Stimulated activated CD4-positive, alpha-beta T cell treated with anti-CD3 and anti-CD28 coated beads, Interleukin-4, amount 100 ng/mL, for 24 hours (primary cell): ENCODE data around the gene ME2.
"Not testable (repeated sequence)": the region's sequence is repeated elsewhere in the genome, so short reads cannot be mapped to it uniquely, and the experiment has no call there.

Source experiments
- DNase-seq: peaks from one replicate; pipeline ENCODE4 v3.0.0-alpha.2; 2020

Gene ME2

DNA sequence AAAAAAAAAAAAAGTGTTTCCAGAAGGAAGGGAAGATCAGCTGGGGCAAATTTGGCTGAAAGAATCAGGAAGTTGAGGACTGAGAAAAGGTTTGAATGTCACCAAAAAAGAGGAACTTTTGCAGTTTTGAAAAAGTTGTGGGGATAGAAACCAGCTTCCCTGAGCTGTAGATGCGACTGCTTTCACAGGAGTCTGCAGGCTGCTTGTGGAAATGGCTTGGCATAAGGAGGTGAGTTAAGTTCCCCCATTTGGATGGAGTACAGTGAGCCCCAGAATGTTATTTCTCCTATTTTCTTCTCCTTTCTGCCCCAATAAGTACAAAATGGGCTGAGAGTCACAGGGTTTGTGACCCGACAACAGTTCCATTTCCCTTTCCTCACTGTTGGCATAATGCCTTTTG is 16.5 kb upstream of the ME2 start:
- DNase-seq, result no peak

DNA sequence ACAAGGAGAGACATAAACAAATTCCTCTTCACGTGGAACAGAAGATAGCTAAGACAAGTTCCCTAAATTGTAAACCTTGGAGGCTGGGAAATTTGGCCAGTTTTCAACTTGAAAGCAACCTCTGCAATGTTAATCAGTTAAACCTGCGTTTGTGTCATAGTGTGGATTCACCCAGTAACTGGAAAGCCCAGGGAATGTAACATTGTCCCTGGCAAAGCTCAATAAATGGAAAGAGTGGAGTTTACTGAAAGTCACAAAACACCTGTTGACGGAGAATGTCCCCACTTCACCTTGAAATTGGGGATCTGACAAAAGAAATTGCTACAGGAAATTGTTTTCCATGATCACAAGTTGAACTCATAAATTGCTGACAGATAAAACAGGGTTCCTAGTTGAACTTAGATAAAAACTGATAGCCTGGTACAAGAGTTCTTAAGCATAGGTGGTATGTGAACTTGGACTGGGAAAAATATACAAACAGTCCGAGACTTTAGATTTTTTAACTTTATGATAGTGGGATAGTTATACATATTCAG is 15.0 kb upstream of the ME2 start:
- DNase-seq, result no peak

DNA sequence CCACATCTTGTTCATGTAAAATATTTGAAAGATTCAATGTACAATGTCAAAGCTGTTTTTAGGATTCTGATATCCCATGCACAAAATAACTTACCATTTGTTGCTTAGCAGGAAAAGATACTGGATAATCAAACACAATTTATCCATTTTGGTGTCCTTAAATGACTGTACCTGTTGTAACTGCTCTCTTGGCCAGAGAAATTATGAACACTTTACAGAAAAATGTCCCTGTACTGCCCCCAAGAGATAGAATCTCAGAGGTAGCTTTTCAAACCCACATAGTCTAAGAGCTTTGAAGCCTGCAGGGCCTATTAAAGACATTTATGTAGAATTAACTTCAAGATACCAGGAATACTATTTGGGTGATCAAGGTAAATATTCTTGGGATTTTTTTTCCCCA is 12.2 kb upstream of the ME2 start:
- no peak for DNase-seq

DNA sequence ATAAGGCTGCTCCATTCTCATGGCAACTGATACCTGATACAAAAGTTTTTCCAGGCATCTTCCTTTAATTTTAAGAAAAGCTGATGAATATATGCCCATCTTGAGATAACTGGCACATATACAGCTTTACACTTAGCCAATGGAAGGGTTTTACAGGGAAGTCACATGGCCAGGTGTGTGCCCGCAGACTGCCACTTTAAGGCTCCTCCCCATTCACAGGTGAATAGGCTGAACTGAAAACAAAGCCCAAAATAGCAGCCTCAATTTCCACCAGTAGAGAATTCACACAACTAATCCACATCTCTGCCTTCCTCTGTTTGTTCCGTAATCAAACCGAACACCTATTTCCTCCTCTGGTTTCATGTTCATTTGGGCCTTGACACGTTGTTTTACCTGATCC is 9.8 kb upstream of the ME2 start:
- DNase-seq, result no peak

DNA sequence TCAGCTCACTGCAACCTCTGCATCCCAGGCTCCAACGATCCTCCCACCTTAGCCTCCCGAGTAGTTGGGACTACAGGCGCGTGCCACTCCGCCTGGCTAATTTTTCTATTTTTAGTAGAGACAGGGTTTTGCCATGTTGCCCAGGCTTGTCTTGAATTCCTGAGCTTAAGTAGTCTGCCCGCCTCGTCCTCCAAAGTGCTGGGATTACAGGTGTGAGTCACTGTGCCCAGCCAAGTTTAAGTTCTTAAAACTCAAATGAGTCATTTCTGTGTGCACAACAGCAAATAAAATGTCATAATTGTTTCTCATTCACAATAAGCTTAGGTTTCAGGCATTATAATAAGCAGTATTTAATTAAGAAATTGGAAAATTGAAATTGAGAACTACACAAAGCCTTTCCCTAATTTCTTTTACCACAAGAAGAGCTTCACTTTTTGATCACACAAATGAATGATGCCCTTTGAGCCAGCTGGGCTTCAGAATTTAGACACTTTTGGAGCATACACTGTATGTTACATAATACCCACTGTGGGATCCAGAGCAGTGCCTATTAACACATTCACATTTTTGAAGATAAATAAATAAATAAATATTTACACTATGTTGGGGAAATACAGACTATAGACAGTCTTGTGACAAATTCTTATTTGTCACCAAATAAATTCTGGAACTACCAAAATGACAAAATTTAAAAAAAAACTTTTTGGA is 8.6 kb upstream of the ME2 start:
- no peak for DNase-seq

DNA sequence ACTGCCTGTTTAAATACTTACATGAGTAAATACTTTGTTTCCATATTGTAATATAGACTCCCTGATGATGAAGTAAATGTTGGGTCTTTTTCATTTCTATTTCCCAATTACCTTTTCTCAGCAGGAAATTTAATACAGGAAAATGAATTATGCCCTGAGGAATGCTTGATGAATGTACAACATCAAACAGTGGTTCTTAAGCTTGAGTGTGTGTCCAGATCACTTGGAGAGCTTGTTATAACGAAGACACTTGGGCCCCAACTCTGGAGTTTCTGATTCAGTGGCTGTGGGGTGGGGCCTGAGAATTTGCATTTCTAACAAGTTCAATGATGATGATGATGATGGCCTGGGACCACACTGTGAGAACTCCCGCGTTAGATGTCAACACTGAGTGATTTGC is 7.1 kb upstream of the ME2 start:
- DNase-seq, result no peak

DNA sequence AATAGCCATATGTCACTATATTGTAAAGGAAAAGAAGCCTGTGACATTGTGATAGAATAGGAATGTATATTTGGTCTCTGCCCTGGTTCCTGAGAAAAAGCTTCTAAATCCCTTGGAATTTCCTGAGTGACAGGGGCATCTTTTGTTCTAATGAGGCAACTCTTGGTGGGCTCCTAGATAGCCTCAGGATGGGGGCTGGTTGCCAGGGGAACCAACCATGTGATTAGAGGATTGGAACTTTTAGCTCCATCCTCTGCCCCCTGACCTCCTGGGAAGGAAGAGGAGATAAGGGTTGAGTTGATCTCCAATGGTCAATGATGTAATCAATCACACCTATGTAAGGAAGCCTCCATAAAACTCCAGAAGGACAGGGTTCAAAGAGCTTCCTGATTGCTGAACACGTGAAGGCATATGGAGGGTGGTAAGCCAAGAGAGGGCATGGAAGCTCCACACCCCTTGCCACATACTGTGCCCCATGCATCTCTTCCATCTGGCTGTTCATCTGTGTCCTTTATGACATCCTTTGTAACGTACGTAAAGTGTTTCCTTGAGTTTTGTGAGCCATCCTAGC is 2.9 kb upstream of the ME2 start:
- no peak for DNase-seq

DNA sequence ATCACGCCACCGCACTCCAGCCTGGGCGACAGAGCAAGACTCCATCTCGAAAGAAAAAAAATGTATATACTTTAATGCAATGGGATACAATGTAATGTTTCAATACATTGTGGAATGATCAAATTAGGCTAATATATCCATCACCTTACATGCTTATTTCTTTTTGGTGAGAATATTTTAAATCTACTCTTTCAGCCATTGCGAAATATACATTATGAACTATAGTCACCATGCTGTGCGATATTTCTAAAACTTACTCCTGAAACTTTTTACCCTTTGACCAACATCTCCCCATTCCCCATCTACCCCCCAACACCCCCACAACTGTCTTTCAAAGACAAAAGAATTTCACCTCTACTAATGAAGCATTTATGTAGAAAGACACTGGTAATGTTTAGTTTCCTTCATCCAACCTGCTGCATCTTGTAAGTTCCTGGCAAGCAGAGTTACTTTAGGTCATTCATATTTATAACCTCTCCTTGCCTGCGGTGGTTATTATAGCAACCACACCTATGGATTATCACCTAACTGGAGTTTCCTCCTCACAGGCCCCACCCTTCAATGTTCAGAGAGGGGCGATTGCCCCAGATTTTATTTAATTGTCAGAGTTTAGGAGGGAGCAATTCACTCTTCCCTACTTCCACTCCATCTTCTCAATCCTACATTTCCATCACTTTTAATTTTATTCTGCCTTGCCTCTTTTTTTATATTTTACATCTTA is 1.2 kb upstream of the ME2 start:
- DNase-seq, result no peak

DNA sequence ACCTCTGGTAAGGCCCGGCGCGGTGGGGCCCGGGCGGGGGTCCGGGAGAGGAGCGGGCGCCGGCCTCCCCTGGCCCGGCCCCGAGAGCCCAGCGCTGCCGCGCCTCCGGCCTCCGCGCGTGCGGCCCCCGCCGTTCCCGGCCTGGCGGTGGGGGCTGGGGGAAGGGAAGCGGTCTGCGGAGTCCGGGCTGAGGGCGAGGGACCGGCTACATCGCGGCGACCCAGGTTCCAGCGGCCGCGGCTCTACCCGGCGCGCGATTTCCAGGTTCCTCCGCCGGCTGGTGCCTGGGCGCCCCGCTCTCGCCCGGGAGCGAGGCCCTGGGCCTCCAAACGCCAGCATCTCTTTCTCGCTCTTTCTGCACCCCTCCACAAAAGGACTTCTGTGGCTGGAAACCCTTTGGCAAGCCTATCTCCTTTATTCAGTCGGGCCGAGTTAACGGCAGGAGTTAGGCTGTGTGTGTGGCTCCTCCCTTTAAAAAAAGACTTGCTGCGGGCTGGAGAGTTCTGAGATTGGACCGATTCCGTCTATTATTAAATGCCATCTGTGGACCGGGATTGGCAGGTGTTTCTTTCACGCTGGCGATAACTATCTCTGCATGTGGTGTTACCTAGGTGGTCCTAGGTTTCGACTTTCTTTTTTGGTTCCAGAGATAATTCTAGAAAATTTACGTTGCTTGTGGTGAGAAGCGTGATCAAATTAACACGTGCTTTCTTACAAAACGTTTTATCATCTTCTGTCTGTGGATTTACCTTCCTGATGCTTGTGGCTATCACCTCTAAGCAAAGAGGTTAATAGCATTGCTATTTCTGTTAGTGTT is 592 bp downstream of the ME2 start:
- peak; percentile 45 for DNase-seq

DNA sequence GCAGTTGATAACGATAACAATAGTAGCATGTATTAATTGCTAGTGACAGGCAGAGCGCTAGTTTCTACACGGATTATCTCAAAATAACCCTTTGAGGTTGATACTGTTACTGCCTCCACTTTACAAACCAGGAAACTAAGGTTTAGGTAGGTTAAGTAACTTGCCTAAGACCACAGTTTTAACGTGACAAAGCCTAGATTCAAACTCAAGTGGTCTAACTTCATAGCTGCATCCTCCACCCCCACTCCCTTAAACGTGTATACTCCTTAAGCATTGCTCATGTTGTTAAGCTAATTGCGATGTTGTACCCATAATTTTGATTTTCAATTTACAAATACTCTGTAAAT is 1.2 kb downstream of the ME2 start:
- no peak for DNase-seq

DNA sequence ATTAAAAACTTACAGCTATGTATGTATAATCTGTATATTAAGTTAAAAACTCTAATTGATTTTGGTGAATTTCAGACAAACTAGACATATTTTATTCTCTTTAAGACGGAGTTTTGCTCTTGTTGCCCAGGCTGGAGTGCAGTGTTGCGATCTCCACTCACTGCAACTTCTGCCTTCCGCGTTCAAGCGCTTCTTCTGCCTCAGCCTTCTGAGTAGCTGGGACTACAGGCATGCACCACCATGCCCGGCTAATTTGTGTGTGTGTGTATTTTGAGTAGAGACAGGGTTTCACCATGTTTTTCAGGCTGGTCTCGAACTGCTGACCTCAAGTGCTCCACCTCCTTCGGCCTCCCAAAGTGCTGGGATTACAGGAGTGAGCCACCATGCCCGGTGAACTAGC is 2.0 kb downstream of the ME2 start:
- DNase-seq, result not testable (repeated sequence)

DNA sequence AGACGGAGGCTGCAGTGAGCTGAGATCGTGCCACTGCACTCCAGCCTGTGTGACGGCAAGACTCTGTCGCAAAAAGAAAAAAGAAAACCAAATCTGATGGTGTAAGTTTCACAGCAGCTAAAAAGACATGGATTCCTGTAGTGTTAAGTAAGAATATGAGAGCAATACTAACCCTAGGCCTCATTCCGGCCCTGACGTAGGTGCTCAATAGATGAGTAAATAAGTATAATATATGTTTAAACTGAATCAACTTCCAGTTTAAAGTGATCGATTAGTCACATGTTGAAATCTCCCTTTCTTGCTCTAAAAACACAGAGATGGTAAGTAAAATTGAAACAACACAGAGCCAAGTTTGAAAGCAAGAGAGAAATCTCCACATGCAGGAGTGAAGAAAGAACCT is 8.0 kb downstream of the ME2 start:
- DNase-seq, result no peak

DNA sequence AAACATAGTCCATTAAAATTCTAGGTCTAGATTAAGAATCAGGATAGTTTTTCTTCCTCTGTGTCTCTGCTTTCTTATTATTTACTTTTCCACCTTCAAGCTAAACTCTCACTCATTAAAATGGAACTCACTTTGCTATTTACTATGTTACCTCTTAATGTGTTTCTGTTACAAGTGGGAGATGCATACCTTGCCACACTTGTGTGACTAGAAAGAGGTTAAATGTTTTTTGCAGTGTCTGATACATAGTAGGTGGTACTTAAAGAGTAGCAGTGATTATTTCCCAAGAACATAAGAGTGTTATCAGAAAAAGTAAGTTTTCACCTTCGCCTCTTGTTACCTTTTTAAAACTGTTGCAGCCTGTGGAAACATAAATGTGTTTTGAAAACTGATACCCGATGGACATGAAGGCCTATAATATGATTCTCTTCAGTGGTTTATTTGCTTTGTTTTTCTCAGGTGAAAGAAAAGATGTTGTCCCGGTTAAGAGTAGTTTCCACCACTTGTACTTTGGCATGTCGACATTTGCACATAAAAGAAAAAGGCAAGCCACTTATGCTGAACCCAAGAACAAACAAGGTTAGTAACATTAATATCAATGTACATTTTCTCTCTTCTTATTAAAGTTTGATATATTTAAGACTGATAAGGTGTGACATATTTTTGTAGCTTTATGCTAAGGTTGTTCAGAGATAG is 16.6 kb downstream of the ME2 start:
- DNase-seq, result no peak

DNA sequence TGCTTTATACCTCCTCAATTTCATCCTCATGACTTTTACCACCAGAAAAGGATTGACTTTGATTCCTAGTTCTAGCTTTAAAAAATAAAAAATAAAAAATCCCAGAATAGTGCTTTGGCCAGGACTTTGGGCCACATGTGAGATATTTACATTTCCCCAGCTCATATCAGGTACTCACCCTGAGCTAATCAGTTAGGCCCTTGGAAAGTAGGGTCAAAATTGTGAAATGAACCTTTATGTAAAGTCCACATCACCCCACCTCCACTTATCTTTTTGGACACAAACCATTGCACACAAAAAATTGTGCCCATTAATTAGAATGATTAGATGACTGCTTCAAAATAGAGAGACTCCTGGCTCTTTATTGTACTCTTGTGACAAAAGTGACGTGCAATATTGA is 17.2 kb downstream of the ME2 start:
- DNase-seq, result no peak

DNA sequence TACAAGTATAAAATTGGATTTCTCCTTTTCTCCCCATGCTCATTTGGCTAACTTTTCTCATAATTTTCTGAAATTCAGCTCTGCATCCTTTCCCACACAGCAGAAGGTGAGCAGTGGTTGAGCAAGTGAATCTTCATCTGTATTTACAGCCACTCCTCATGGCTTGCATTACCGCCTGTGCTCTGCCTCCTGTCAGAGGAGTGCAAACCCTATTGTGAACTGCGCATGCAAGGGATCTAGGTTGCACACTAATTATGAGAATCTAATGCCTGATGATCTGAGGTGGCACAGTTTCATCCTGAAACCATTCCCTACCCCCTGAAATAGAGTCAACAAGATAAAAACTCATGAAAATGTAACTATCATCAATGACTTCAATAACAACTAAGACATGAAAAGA is 20.0 kb downstream of the ME2 start:
- DNase-seq, result no peak

DNA sequence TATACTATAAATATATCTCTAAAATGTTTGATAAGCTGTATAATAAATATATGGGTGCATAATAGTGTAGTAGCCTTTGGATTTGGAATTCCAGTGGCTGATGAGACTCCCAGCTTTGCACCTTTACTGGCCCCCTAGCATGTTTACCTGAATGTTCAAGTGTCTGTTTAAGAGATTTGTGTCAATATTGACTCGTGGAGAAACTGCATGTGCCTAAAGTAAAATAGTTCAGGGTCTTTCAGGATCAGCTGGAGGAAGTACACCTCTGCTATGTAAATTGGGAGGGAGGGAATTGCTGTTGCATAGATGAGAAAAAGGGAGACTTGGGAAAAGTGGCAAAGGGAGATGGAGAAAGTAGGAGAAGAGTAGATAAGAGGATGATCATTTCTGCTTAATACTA is 23.9 kb downstream of the ME2 start:
- DNase-seq, result no peak

DNA sequence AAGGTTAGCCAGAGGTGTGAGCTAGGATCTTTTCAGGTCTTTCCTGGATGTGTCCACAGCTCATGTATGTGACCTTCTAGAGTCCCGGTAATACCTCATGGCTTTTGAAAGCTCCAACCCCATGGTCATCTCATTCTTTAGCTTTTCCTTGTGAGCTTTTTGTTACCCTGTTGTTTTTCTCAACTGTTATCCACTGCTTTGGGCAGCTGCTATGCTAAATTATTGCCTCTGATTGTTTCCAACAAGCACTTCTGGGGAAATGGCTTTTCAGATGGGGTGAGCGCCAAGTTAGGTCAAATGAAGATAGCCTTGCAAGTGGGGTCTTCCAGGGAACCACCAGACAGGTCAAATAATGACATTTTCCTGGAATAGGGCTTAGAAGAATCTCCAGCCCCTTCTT is 27.9 kb downstream of the ME2 start:
- no peak for DNase-seq

DNA sequence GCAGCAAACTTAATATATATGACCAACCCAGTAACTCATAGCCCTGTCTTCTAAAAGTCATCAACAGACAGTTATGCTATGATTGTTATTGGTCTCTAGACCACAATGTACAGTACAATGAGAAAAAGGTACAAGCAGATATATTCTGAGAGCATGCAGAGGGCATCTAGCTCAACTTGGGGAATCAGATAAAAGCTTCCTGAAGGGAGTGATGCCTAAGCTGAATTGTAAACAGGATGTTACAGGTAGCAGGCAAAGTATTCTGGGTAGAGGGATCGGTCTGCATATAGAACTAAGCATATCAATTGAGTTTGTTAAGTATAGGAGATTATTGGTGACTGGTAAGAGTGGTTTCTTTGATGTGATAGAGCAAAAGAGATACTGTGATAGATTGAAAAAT is 30.3 kb downstream of the ME2 start:
- DNase-seq, result no peak

DNA sequence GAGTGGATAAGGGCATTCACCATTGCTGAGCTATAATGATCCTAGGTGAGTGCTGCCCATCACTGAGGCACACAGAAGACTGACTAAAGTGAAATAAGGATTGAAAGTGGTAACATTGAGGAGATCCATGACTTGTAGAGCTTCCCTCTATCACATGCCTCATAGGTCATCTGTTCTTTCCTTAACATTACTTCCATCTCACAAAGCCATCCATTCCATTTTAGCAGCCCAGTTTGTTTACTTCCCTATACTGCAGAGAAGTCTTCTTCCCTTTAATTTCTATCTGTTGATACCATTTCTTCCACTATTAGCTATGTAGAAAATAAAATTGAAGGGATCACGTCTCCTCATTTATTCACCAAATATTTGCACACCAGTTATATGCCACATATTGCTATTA is 32.1 kb downstream of the ME2 start:
- no peak for DNase-seq

DNA sequence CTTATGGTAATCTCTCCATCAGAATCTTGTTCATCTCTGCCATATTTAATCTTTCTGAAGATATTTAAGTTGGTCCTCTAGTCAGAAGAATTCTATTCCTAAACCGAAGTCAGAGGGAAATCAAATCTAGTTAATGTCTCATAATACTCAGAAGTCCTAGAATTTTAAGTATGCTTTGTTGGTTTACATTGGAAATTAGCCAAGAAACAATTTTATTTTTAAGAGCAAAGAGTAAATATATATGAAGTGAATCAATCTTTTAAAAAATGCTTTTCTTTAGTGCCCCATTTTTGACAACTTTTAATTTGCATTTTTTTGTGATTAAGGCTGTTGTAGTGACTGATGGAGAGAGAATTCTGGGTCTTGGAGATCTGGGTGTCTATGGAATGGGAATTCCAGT is 38.1 kb downstream of the ME2 start:
- no peak for DNase-seq

DNA sequence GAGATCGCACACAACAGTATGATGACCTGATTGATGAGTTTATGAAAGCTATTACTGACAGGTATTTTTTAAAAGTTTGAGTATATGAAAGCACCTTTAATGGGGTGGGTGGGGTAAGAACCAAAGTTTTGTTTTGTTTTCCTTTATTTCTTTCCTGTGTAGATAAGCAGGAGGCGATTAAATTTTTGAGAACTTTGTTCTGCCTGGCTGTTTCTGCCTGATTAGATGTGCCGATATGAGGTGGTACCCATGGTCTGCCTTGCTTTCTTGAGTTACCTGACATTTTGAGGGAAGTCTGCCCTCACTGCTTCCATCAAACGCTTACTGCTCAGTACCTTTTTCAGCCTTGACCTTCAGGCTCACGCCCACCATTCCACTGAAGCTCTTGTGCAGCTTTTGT is 39.2 kb downstream of the ME2 start:
- no peak for DNase-seq

DNA sequence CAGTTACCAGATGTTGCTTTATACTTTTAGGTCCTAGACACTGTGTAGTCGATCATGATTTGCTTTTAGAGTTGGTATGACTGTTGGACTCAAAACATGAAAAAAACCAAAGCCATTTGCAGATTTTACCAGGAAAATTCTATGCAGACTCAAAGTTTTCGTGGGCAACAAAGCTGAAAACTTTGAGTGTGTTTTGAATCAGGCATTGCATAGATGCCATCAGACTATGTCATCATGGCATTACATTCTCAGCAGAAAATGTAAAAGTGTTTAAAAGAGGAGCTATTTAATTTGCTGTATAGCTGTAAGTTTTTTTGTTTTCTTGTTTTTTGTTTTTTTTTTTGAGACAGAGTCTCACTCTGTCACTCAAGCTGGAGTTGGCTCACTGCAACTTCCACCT is 45.5 kb downstream of the ME2 start:
- DNase-seq, result no peak

DNA sequence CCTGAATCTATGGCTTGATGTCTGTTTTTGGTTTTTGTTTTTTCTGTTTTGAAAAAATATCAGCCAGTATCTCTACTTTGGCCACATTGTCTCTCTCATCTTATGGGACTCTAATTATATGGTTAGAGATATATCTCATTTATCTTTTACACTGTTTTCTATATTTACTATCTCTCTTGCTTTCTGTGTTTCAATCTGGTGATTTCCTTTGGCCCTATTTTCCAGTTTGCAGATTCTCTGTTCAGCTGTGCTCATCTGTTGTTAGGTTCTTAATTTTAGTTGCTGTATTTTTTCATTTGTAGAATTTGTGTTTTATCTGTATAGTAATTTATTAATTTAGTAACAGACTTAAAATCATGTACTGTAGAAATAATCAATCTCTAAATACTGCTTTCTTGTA is 47.6 kb downstream of the ME2 start:
- no peak for DNase-seq
